Left cardiac atrium (tissue), 4 donors: ENCODE measurements around the gene FAM162B. TPM values are rescaled to one million over a fixed set of nuclear protein-coding genes. Genes with fewer than 3 reads are reported as not detected.

Experiments
- ATAC-seq, 2 donors: fragments of 200-7000 bp; cut with Tn5 transposase; one replicate each; pipeline ENCODE4 v1.9.1; 2020; ENCODE audit warnings: mild to moderate bottlenecking in 2 of 2, moderate library complexity in 2 of 2
- DNase-seq: peaks from one replicate; pipeline ENCODE4 v3.0.0-alpha.2; 2020
- intact Hi-C, 2 donors: fragments of 100-400 bp; cut with DNase I; formaldehyde crosslinking; loops; one replicate each; pipeline versions ENCODE4 v1.14.1 to v1.15.1; 2022 to 2023
- long read RNA-seq: library from polyadenylated mRNA; unstranded; transcript quantifications from one replicate; pipeline ENCODE4 v2.0.0, GENCODE V29; 2021
- total RNA-seq, 2 donors: library from RNA; stranded (reverse); fragmentation: NEBNext Ultra II Directional; extraction: Animal tissue kit (Norgen Biotek cat#: 25700); gene quantifications; one replicate each; pipeline ENCODE4 v1.2.1, GENCODE V29; 2021
- donor health status: DM: no; HTN: yes; CAD: no.
- donor health status: DM: no; HTN: yes; CAD: no; lungs with severe emphysema.
- donor health status: DM: yes; HTN: yes; CAD: no.
- donor health status: Dilated cardiomyopathy.

The FAM162B gene
- total RNA-seq, result 1 to 10 TPM; 2.0 to 5.2 TPM
- long read RNA-seq, partial matches to known transcripts, result 0 of 1 reads
- long read RNA-seq, other reads (novel, unspliced or antisense), result 1 of 1 reads

- peak; percentile 76 to 88 for ATAC-seq
- intact Hi-C loops, result no loop called here
- DNase-seq, result peak; percentile 39
These were observed at the start of gene FAM162B for GRCh38 chr6:116764961-116765841. Gene FAM162B (minus strand): TSS chr6:116765719. CDS start chr6:116765576, 143 bp downstream.

- ATAC-seq, result no peak
- intact Hi-C loops, result no loop called here
- no peak for DNase-seq
These were observed 46.6 kb upstream of the FAM162B start for GRCh38 chr6:116812051-116812650.

DNA sequence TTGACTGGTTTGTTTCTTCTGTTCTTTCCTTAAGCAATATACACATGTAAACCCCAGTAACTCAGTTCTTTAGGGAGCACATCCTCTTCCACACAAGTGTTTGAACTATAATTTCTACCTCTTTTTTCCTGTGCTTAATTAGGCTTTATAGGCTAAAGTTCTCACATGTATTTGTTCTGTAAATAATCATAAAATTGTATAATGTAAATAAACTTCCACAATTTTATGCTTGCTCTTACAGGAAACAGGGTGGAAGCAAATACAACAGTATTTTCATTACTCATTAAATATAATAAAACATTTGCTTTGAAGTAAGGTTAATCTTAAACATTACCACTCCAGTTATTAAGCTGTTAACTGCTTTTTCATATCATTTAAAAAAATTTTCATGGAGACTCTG is 36.5 kb upstream of the FAM162B start:
- no peak for DNase-seq
- intact Hi-C loops, result no loop called here
- no peak for ATAC-seq

DNA sequence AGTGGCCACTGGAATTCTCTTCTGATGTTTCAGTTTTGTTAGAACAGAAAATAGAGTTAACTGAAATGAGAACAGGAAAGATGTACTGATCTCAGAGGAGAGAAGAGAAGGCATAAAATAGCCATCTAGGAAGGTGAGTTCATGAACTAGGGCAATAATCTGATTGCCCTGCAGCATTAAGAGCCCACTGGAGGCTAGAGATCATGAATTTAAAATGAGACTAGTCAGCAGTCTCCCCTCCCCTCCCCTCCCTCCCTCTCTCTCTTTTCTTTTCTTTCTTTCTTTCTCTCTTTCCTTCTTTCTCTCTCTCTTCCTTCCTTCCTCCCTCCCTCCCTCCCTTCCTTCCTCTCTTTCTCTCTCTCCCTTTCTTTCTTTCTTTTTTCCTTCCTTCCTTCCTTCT is 34.4 kb upstream of the FAM162B start:
- intact Hi-C loops, result no loop called here
- DNase-seq (no peak), ATAC-seq (no peak)

DNA sequence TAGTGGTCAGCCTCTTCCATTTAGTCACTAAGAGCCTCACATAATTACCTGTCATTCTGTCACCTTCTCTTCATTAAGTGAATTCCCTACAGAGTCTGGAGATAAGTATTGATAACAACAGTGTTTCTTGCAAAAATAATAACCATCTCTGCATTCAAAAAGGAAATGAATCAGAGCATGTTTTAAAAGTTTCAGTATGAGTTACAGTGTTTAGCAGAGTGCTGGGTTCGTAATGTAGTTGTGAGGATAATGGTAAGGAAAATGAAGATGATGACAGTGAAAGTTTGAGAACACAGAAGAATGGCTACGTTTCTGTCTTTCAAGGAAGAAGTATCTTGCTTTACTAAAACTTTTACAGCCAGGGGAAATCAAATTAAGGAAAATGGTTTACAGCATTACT is 32.1 kb upstream of the FAM162B start:
- DNase-seq (no peak), ATAC-seq (no peak)
- intact Hi-C loops, result no loop called here

DNA sequence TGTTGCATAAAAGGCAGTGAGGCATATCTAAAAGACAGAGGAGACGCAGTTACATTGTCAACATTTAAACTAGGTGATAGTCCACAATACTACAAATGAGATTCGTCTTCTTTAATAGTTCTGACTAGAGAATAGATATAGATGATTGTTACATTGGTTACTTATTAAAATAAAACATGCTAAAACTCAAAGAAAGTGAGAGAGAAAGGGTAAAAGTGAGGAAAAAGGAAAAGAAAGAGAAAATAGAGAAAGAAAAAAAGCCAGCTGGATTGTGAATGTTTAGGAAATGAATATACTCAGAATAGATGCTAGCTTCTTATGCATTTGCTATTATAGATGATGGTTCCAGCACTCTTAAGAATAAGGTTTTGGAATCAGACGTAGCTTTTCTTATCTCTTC is 27.7 kb upstream of the FAM162B start:
- DNase-seq (no peak), ATAC-seq (no peak)
- intact Hi-C loops, result no loop called here

- intact Hi-C loops, result loop anchor here in 1 of 2 donors (5.0 kb wide), 1 partner anchor 533 kb away; no protein-coding TSS in a partner anchor
- no peak for DNase-seq
- no peak for ATAC-seq
These were observed 18.3 kb upstream of the FAM162B start for GRCh38 chr6:116783852-116784251.

DNA sequence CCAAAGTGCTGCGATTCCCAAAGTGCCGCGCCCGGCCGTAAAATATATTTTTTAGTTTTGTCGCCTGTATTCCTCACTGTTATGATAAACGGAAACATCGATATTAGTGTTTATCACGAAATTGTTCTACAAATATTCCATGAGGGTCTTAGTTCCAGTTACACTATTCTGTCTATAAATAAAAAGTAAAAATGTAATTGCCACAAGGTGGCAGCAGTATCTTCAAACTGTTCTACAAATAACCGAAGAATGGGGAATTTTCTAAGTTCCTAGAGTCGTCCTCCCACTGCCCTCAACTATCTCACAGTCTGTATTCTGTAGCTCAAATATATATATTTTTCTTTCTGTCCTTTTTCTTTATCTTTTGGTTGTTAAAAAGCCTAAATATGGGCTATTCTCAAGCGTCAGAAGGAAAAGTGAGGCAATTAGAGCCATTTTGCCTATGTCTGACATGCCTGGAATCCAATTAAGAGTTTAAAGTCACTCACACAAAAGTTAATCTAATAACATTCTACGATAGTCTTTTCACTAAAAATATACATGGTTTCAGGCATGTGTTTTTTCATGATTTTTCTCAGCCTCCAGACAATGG is 14.2 kb upstream of the FAM162B start:
- intact Hi-C loops, result loop anchor here in 1 of 2 donors (5.0 kb wide), 2 partner anchors 188 to 538 kb away; no protein-coding TSS in a partner anchor
- DNase-seq, result no peak
- ATAC-seq, result peak in 1 of 2 donors; percentile 19

- DNase-seq (no peak), ATAC-seq (no peak)
- intact Hi-C loops, result no loop called here
These were observed 8.4 kb upstream of the FAM162B start for GRCh38 chr6:116773886-116774285.

DNA sequence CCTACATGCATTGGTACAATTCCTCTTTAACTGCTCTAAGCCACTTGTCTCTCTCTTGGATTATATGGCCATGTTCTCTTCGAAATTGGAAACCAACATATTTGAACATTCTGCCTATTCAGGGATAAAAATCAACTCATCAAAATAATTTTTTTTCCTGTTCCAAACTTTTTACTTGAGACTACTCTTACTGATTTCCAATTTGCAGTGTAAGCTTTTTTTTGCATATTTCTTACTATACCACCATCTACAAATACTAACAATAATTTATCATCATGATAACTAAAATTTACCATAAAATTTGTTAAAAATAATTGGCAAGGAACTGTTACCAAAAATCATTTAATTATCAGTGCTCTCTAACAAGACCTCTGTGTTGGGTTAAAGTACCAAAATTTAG is 6.9 kb upstream of the FAM162B start:
- ATAC-seq, result no peak
- DNase-seq, result no peak
- intact Hi-C loops, result no loop called here

DNA sequence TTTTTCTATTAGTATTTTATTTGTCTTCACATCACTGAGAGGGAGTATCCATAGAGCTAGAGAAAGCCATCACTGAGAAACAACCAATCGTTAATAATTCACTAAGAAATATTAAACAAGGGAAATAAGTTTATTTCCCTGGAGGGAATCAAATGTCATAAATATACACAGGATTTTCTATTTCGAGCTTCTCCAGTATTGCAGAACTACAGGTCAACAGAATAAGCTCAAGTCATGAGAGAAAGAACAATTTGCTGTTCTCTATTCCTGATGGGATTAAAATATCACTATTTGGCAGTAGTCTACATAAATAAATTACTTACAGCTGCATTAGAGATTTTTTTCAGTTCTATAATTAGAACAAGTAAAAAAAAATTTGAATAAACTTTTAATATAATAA is 2.2 kb upstream of the FAM162B start:
- no peak for DNase-seq
- intact Hi-C loops, result no loop called here
- ATAC-seq, result no peak

GRCh38 chr6:116766506-116767176 is 1.1 kb upstream of the FAM162B start:
- DNase-seq (no peak), ATAC-seq (no peak)
- intact Hi-C loops, result no loop called here

- DNase-seq (peak; percentile 23), ATAC-seq (peak; percentile 27 to 33)
- intact Hi-C loops, result no loop called here
These were observed 924 bp downstream of the FAM162B start for GRCh38 chr6:116764629-116764960.

DNA sequence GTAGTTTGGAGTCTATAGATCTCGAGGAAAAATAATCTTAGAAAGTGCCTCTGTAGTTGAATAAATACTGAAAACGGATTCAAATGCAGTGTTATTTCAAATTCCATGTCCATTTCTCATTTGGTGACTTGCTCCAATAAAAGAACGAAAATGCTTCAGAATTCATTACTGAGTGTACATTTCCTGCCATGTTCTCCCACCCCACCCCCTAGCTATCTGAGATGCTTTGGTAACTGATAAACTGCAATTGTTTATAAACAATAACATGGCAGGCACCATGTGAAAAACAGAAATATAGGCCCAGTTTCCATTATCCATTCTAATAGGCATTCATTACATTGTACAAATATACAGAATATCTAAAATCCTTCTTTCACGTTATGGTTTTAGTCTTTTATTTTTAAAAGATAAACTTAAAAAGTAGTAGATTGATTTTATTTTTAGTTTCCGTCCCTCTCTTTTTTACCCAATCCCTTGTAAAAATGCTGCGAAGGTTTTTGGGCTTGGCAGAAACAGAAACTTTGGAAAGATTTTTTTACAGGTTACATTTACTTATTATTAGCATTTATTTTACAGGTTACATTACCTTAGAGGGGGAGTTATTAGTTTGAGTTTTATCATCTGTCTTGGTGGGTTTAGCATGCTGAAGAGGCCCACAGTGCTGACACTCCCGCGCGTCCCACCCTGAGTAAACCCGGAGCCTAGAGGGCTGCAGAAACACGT is 1.5 kb downstream of the FAM162B start:
- intact Hi-C loops, result no loop called here
- ATAC-seq (peak; percentile 32 to 34), DNase-seq (no peak)

DNA sequence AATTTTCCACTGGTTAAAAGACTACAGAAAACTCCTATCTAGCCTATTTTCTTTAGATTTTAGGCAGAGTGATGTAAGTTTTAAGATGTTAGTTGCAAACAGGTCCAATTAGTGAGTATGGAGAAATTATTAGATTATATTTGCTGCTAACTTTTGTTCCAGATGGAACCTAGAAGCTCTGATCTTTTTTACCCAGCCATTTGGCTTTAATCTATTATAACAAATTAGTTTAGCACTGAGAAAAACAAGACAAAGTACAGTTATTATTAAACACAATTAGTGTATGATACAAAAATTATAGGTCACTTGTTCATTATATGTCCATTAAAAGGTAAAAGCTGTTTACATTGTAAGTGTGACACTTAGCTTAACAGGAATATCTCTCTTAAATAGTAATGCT is 2.5 kb downstream of the FAM162B start:
- intact Hi-C loops, result no loop called here
- ATAC-seq, result no peak

DNA sequence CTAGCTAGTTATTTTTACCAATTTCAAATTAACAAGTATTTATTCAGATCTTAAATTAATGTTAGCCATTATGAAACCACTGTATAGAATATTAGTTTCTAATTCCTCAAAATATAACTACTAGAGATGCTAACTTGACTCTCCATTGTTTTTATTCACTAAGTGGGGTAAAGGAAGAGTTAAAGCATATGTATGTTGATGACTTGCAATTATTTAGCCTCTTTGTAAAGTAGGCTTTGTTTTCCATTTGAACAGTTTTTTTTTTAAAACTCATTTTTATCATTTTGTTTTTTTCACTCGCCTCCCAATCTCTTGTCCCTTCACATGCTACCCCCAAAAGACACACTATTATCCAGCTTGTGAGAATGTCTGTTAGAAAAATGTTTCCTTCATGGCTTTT is 3.3 kb downstream of the FAM162B start:
- no peak for DNase-seq
- no peak for ATAC-seq
- intact Hi-C loops, result no loop called here

More for the DNA sequence above, 2.5 kb downstream of the FAM162B start:
- DNase-seq, result no peak

DNA sequence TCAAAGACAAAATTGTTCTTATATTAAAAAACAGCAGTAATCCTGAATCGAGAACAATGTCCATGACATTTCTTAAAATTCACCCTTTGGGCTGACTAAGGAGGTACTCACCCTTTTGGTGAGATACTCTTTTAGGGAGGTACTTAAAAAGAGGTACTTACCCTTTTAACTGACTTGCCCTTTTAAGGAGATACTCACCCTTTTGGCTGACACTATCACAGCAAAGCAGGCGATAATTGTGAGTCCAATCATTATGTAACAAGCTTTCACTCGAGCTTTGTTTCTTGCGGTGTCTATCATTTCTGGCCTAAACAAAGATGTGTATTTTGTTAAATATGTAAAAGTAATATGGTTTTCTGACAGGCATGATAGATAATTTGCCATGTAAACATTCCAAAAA is 3.7 kb downstream of the FAM162B start:
- DNase-seq, result no peak
- intact Hi-C loops, result no loop called here
- ATAC-seq, result no peak

DNA sequence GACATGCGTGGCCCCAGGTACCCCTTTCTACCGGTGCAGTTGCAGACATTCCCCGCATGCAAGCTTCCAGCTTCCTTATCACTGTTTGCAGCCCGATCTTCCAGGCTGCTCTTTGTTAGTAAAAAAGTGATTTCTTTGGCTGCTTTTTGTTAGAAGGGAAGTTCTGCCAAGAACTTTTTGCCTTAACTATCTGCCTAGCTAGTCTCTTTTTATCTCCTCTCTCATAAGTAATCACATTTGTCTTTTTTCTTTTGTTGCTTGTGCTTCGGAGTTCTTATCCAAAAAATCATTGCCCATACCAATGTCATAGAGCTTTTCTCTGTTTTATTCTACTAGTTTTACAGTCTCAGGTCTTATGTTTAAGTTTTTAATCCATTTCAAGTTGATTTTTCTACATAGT is 20.3 kb downstream of the FAM162B start:
- ATAC-seq, result no peak
- intact Hi-C loops, result no loop called here
- no peak for DNase-seq

DNA sequence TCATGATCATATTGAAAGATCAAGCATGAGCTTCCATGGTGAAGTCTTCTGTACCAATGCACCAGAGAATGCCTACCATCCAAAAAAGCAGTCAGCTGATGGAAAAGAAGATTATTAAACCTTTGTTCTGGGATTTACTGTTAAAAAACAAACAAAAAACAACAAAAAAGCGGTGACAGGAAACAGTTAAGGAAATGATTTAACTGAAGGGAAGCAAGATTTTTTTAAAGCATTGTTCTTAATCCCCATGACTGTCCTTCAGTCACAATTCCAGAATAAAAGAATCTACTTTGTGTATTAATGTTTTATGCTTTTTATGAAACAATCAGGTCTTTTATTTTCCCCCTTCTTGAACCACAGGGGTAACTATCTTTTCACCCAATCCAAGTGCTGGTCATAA is 23.9 kb downstream of the FAM162B start:
- no peak for DNase-seq
- intact Hi-C loops, result no loop called here
- no peak for ATAC-seq
